Psoas muscle (tissue), 8 donors: ENCODE data around the gene NCOA7. TPM values are rescaled to one million over a fixed set of nuclear protein-coding genes. Genes with fewer than 3 reads are reported as not detected.

Experiments used
- ATAC-seq, 4 donors: fragments of 200-7000 bp; cut with Tn5 transposase; one replicate each; pipeline ENCODE4 v1.9.1; 2020; ENCODE audit warnings: moderate library complexity in 3 of 4, mild to moderate bottlenecking in 2 of 4
- DNase-seq, 2 donors: peaks; one replicate each; pipeline ENCODE4 v3.0.0-alpha.2; 2020
- H3K27ac ChIP-seq: fragments of 200-600 bp; one replicate; pipeline ENCODE4 v1.8.0; 2022
- H3K27me3 ChIP-seq, 3 donors: fragments of 200-600 bp in 1 of 3; one replicate each; pipeline versions ENCODE4 v1.6.1 to v1.8.0; 2013 to 2022; ENCODE audit warnings: low read length in 2 of 3, mild to moderate bottlenecking in 2 of 3, moderate library complexity in 1 of 3; ENCODE audit not compliant: insufficient read depth in 3 of 3
- H3K36me3 ChIP-seq, 2 donors: fragments of 200-600 bp in 1 of 2; one replicate each; pipeline versions ENCODE4 v1.6.1 to v1.8.0; 2013 to 2022; ENCODE audit warnings: low read depth in 1 of 2, mild to moderate bottlenecking in 1 of 2, moderate library complexity in 1 of 2; ENCODE audit not compliant: insufficient read depth in 1 of 2
- H3K4me1 ChIP-seq: fragments of 200-600 bp; one replicate; pipeline ENCODE4 v1.8.0; 2022
- H3K4me3 ChIP-seq: fragments of 200-600 bp; one replicate; pipeline ENCODE4 v1.8.0; 2022; ENCODE audit warnings: mild to moderate bottlenecking
- H3K9me3 ChIP-seq: fragments of 200-600 bp; one replicate; pipeline ENCODE4 v1.8.0; 2022
- WGBS, 3 donors: extraction: QIAGEN DNeasy Blood & Tissue Kit; methylation state at CpG; one replicate each; pipeline versions ENCODE4 v1.1.6 to v1.1.7; 2013; 5-methylcytosine and 5-hydroxymethylcytosine counted together
- intact Hi-C, 2 donors: fragments of 100-400 bp; cut with DNase I; formaldehyde crosslinking; loops; one replicate each; pipeline versions ENCODE4 v1.11.0 to v1.14.2; 2022
- long read RNA-seq, 2 donors: library from polyadenylated mRNA; unstranded; transcript quantifications; one replicate each; pipeline ENCODE4 v2.0.0, GENCODE V29; 2021
- polyA plus RNA-seq, 3 donors: library from polyadenylated mRNA; stranded (reverse); fragments of 200-250 nt; gene quantifications; one replicate each; pipeline ENCODE4 v1.2.3, GENCODE V29; 2013
- total RNA-seq, 4 donors: library from RNA; stranded (reverse); fragmentation: NEBNext Ultra II Directional in 2 of 4; extraction: Animal tissue kit (Norgen Biotek cat#: 25700) in 2 of 4; gene quantifications; one replicate each; pipeline versions ENCODE4 v1.2.1 to v1.2.4, GENCODE V29; 2021 to 2023
- TF ChIP-seq, protein P1 (sequence below): fragments of 200-600 bp; IDR thresholded peaks from one replicate; pipeline ENCODE4 v1.8.0; 2022; ENCODE audit warnings: antibody characterized with exemption
- donor health status: healthy with polysubstance abuse.
- donor health status: DM: no; HTN: no; CAD: no; lungs with moderate emphysema.
- donor health status: Bipolar disorder and iron deficiency.
- donor health status: healthy.
- donor health status: DM: yes; HTN: yes; CAD: no.
- donor health status: DM: no; HTN: no; CAD: no.
- donor health status: DM: no; HTN: no; CAD: no.
- donor health status: DM: yes; HTN: yes; CAD: no.

NCOA7 gene
- total RNA-seq (10 to 100 TPM in 3 of 4 donors, 1 to 10 TPM in 1; 8.2 to 22.5 (median 13.2) TPM), polyA plus RNA-seq (1 to 10 TPM; 3.1 to 7.4 (median 5.6) TPM)
- long read RNA-seq, donor 1, transcript NCOA7-208 (6 exons, 3,133 nt) = major isoform, 12 of 18 reads
- long read RNA-seq, donor 1, partial matches to known transcripts = 1 of 18 reads
- long read RNA-seq, donor 1, other reads (novel, unspliced or antisense) = 5 of 18 reads
- long read RNA-seq, donor 2, full-length matches to known transcripts = 3 of 6 reads
- long read RNA-seq, donor 2, partial matches to known transcripts = 1 of 6 reads
- long read RNA-seq, donor 2, other reads (novel, unspliced or antisense) = 2 of 6 reads

DNA sequence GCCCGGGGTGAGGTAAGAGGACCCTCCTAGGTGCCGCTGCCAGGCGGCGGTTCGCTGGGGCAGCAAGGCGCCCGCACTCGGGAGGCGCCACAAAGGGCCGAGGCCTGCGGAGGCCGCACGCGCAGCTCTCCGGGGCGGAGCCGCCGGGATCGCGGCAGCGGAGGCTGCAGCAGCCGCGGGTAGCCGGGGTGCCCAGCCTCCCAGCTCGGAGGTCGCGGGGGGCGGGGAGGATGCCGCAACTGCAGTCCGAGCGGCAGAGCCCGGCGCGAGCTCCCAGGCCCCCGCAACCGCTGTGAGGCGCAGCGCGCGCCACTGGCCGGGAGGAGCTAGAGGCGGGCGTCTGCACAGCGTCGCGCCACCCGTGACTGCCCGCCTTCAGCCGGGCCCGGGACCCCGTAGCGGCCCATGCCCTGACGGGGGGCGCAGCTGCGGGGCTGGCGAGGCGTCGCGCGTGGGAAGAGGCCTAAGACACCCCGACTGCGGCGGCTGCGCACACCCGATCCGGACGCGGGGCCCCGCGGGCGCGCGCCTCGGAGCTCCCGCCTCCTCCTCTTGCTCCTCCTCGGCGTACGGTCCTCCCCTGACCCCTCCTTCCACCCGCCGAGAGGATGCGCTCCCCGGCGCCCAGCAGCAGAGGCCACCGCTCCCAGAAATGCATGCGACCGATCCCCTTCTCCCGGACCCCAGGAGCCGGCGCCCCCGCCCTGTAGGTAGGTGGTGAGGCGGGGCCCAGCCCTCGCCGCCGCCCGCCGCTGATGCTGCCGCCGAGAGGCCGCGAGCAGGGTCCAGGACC is at the start of gene NCOA7:
NCOA7 (plus strand) TSS at position 603 of the 793 bp plus-strand sequence. CDS start 24,395 bp downstream, outside the sequence.
- peak; percentile 86 to 92 (median 92) for ATAC-seq
- WGBS, 3 donors = 0% methylated on average over 48 to 100 of the region's 100 CpGs
- H3K27ac ChIP-seq = peak within 1 kb of the TSS; percentile 91
- H3K27me3 ChIP-seq = no peaks in the 10 kb centered on the region
- H3K36me3 ChIP-seq = no peaks in the 10 kb centered on the region
- H3K4me3 ChIP-seq = peak within 1 kb of the TSS; percentile 89
- H3K4me1 ChIP-seq = peaks cover 13% of the 10 kb centered on the region
- DNase-seq = peak; percentile 83 to 91
- intact Hi-C loops = loop anchor here (5.0 kb wide), 3 partner anchors 67 to 182 kb away; partner anchors contain the start of gene HINT3 (in 1 of the 2)
- TF ChIP-seq, protein P1, sequence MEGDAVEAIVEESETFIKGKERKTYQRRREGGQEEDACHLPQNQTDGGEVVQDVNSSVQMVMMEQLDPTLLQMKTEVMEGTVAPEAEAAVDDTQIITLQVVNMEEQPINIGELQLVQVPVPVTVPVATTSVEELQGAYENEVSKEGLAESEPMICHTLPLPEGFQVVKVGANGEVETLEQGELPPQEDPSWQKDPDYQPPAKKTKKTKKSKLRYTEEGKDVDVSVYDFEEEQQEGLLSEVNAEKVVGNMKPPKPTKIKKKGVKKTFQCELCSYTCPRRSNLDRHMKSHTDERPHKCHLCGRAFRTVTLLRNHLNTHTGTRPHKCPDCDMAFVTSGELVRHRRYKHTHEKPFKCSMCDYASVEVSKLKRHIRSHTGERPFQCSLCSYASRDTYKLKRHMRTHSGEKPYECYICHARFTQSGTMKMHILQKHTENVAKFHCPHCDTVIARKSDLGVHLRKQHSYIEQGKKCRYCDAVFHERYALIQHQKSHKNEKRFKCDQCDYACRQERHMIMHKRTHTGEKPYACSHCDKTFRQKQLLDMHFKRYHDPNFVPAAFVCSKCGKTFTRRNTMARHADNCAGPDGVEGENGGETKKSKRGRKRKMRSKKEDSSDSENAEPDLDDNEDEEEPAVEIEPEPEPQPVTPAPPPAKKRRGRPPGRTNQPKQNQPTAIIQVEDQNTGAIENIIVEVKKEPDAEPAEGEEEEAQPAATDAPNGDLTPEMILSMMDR = no peak
- no peaks in the 10 kb centered on the region for H3K9me3 ChIP-seq

GRCh38 chr6:125741336-125741735 is 49.4 kb upstream of the NCOA7 start:
- DNase-seq (no peak), ATAC-seq (no peak)
- Histone ChIP-seq H3K4me3 (no peak overlapping the region), H3K27ac (peak overlapping the region; percentile 98), H3K4me1 (peaks cover 13% of the 10 kb centered on the region), H3K9me3 (no peaks in the 10 kb centered on the region), H3K27me3 (no peaks in the 10 kb centered on the region), H3K36me3 (no peaks in the 10 kb centered on the region)
- intact Hi-C loops = no loop called here
- WGBS, 3 donors = 92 to 98% (median 95%) methylated on average over 2 of the region's 2 CpGs
- TF ChIP-seq, protein P1 = no peak

GRCh38 chr6:125742024-125742423 is 48.7 kb upstream of the NCOA7 start:
- 43 to 76% (median 48%) methylated on average over 2 of the region's 2 CpGs for WGBS, 3 donors
- Histone ChIP-seq H3K9me3 (no peaks in the 10 kb centered on the region), H3K27me3 (no peaks in the 10 kb centered on the region), H3K4me3 (peak overlapping the region; percentile 89), H3K36me3 (no peaks in the 10 kb centered on the region), H3K4me1 (peaks cover 13% of the 10 kb centered on the region), H3K27ac (peak overlapping the region; percentile 98)
- DNase-seq (no peak), ATAC-seq (no peak)
- TF ChIP-seq, protein P1 = no peak
- intact Hi-C loops = no loop called here

- intact Hi-C loops = no loop called here
- WGBS, 3 donors = 30 to 61% (median 40%) methylated on average over 5 of the region's 5 CpGs
- TF ChIP-seq, protein P1 = no peak
- Histone ChIP-seq H3K36me3 (no peaks in the 10 kb centered on the region), H3K27me3 (no peaks in the 10 kb centered on the region), H3K9me3 (no peaks in the 10 kb centered on the region), H3K4me1 (peaks cover 13% of the 10 kb centered on the region), H3K4me3 (peak overlapping the region; percentile 89), H3K27ac (peak overlapping the region; percentile 98)
- DNase-seq (no peak), ATAC-seq (no peak)
Observed at GRCh38 chr6:125742464-125743120, 48.2 kb upstream of the NCOA7 start.
